Measurements from ENCODE around the gene DDX39B. TPM values are rescaled to one million over a fixed set of nuclear protein-coding genes. Genes with fewer than 3 reads are reported as not detected.
A peak's percentile ranks its signal among the peaks of the same experiment; 100 is the strongest.

Gene DDX39B
- total and polyA plus RNA-seq, 12 donors: 155 to 969 (median 298) TPM

DNA sequence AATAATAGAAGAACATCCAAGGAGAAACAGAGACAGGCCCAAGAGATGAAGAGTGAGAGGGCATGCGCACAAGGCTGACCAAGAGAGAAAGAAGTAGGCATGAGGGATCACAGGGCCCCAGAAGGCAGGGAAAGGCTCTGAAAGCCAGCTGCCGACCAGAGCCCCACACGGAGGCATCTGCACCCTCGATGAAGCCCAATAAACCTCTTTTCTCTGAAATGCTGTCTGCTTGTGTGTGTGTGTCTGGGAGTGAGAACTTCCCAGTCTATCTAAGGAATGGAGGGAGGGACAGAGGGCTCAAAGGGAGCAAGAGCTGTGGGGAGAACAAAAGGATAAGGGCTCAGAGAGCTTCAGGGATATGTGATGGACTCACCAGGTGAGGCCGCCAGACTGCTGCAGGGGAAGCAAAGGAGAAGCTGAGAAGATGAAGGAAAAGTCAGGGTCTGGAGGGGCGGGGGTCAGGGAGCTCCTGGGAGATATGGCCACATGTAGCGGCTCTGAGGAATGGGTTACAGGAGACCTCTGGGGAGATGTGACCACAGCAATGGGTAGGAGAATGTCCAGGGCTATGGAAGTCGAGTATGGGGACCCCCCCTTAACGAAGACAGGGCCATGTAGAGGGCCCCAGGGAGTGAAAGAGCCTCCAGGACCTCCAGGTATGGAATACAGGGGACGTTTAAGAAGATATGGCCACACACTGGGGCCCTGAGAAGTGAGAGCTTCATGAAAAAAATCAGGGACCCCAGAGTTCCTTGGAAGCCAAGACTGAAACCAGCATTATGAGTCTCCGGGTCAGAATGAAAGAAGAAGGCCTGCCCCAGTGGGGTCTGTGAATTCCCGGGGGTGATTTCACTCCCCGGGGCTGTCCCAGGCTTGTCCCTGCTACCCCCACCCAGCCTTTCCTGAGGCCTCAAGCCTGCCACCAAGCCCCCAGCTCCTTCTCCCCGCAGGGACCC is 32.6 kb upstream of the DDX39B start:
- no peak for TF ChIP-seq POLR2A (IDR thresholded peaks at IDR 0.05)
- TF ChIP-seq CTCF (IDR thresholded peaks at IDR 0.05): no peak

GRCh38 chr6:31573239-31574105 is 31.7 kb upstream of the DDX39B start:
- H3K9me3 ChIP-seq (replicated peaks in 1 of 3): no peaks in the 10 kb centered on the region
- 85 to 89% (median 87%) methylated on average over 9 of the region's 9 CpGs for WGBS, 4 donors
- intact Hi-C loops (cut with DNase I): no loop called here
- no peaks in the 10 kb centered on the region for H3K27me3 ChIP-seq
- no peak overlapping the region for H3K27ac ChIP-seq
- no peaks in the 10 kb centered on the region for H3K4me1 ChIP-seq (replicated peaks in 1 of 2)
- DNase-seq: no peak
- no peak for TF ChIP-seq CTCF (IDR thresholded peaks at IDR 0.05)
- no peak for TF ChIP-seq POLR2A (IDR thresholded peaks at IDR 0.05)
- H3K4me3 ChIP-seq: no peak overlapping the region
- no peaks in the 10 kb centered on the region for H3K36me3 ChIP-seq (replicated peaks in 1 of 2)

More for the DNA sequence above, 32.6 kb upstream of the DDX39B start:
- Histone ChIP-seq H3K4me3 (no peak overlapping the region), H3K27ac (peak overlapping the region in 1 of 5 donors; percentile 65), H3K36me3 (replicated peaks in 1 of 2) (no peaks in the 10 kb centered on the region), H3K27me3 (no peaks in the 10 kb centered on the region), H3K9me3 (replicated peaks in 1 of 3) (no peaks in the 10 kb centered on the region), H3K4me1 (replicated peaks in 1 of 2) (no peaks in the 10 kb centered on the region)
- no peak for DNase-seq
- WGBS, 4 donors: 69 to 83% (median 76%) methylated on average over 13 to 14 of the region's 14 CpGs
- intact Hi-C loops (cut with DNase I): no loop called here

- Histone ChIP-seq H3K4me1 (replicated peaks in 1 of 2) (no peaks in the 10 kb centered on the region), H3K4me3 (no peak within 1 kb of the TSS), H3K27me3 (no peaks in the 10 kb centered on the region), H3K9me3 (replicated peaks in 1 of 3) (no peaks in the 10 kb centered on the region), H3K36me3 (replicated peaks in 1 of 2) (no peaks in the 10 kb centered on the region), H3K27ac (no peak within 1 kb of the TSS)
- TF ChIP-seq CTCF (IDR thresholded peaks at IDR 0.05) (no peak), POLR2A (IDR thresholded peaks at IDR 0.05) (no peak)
- DNase-seq: no peak
- intact Hi-C loops (cut with DNase I): no loop called here
- WGBS, 4 donors: 79 to 89% (median 85%) methylated on average over 20 to 27 of the region's 27 CpGs
These were observed 30.5 kb upstream of the DDX39B start, which contains the start of gene LTA for GRCh38 chr6:31572041-31572911. Gene LTA (plus strand): TSS chr6:31572289. CDS start chr6:31572743, 454 bp downstream.
